MM.1S (cell line): ENCODE data around the gene RGS18.

ENCODE experiments used
- DNase-seq: peaks from one replicate; pipeline ENCODE4 v3.0.0-alpha.2; 2015
- H2AFZ ChIP-seq: fragments of 300-600 bp; sonication (generic); 2 replicates; pipeline ENCODE4 v1.6.0; 2016; ENCODE audit warnings: antibody characterized with exemption, low read length
- H3F3A ChIP-seq: fragments of 300-600 bp; sonication (generic); 2 replicates; pipeline ENCODE4 v1.6.1; 2016; ENCODE audit warnings: mild to moderate bottlenecking, antibody characterized with exemption, low read length, moderate library complexity, mixed read lengths; ENCODE audit not compliant: insufficient read depth
- H3K27ac ChIP-seq: fragments of 300-600 bp; sonication (generic); 2 replicates; pipeline ENCODE4 v1.5.1; 2016; ENCODE audit warnings: mild to moderate bottlenecking, low read length
- H3K27me3 ChIP-seq: fragments of 300-600 bp; sonication (generic); replicated peaks from 2 replicates; pipeline ENCODE4 v1.6.0; 2016; ENCODE audit warnings: low read length; ENCODE audit not compliant: insufficient read depth
- H3K36me3 ChIP-seq: fragments of 300-600 bp; sonication (generic); replicated peaks from 2 replicates; pipeline ENCODE4 v1.6.1; 2016; ENCODE audit warnings: mild to moderate bottlenecking, low read length, mixed read lengths; ENCODE audit not compliant: insufficient read depth
- H3K4me1 ChIP-seq: fragments of 300-600 bp; sonication (generic); 2 replicates; pipeline ENCODE4 v1.6.1; 2016; ENCODE audit warnings: low read length, mixed read lengths
- H3K4me2 ChIP-seq: fragments of 300-600 bp; sonication (generic); 2 replicates; pipeline ENCODE4 v1.6.0; 2016; ENCODE audit warnings: low read depth, low read length
- H3K4me3 ChIP-seq: fragments of 300-600 bp; sonication (generic); 2 replicates; pipeline ENCODE4 v1.5.1; 2016; ENCODE audit warnings: low read length, mixed read lengths
- H3K79me2 ChIP-seq: fragments of 300-600 bp; sonication (generic); 2 replicates; pipeline ENCODE4 v1.6.1; 2016; ENCODE audit warnings: mixed run types, low read length, mixed read lengths
- H3K9ac ChIP-seq: fragments of 300-600 bp; sonication (generic); 2 replicates; pipeline ENCODE4 v1.6.1; 2016; ENCODE audit warnings: low read length, mixed read lengths
- H3K9me2 ChIP-seq: fragments of 300-600 bp; sonication (generic); replicated peaks from 2 replicates; pipeline ENCODE4 v1.6.1; 2016; ENCODE audit warnings: mild to moderate bottlenecking, low read length, mixed read lengths; ENCODE audit not compliant: insufficient read depth
- H3K9me3 ChIP-seq: fragments of 300-600 bp; sonication (generic); replicated peaks from 2 replicates; pipeline ENCODE4 v1.6.1; 2016; ENCODE audit warnings: mild to moderate bottlenecking, low read length, mixed read lengths; ENCODE audit not compliant: insufficient read depth
- H4K20me1 ChIP-seq: fragments of 300-600 bp; sonication (generic); 2 replicates; pipeline ENCODE4 v1.6.1; 2016; ENCODE audit warnings: mild to moderate bottlenecking, low read length, moderate library complexity, mixed read lengths; ENCODE audit not compliant: insufficient read depth
- CTCF ChIP-seq: fragments of 300-600 bp; sonication (generic); IDR thresholded peaks from 2 replicates; pipeline ENCODE4 v1.5.1; 2016; ENCODE audit warnings: antibody characterized with exemption, low read length, mixed read lengths
- EZH2 ChIP-seq: fragments of 300-600 bp; sonication (generic); optimal IDR thresholded peaks from 2 replicates; pipeline ENCODE3; 2017; ENCODE audit warnings: low read depth, mild to moderate bottlenecking, antibody characterized with exemption, low read length, mixed read lengths
- EZH2phosphoT487 ChIP-seq: fragments of 300-600 bp; sonication (generic); IDR thresholded peaks from 2 replicates; pipeline ENCODE4 v1.6.1; 2018; ENCODE audit warnings: antibody characterized with exemption, low read length

Gene RGS18

GRCh38 chr1:192201303-192201702, 43.0 kb downstream of the RGS18 start:
- TF ChIP-seq CTCF (no peak), EZH2phosphoT487 (no peak), EZH2 (no peak)
- Histone ChIP-seq H3K9me3 (no peaks in the 10 kb centered on the region), H2AFZ (no peak overlapping the region), H3K79me2 (no peaks in the 10 kb centered on the region), H3K9me2 (no peaks in the 10 kb centered on the region), H4K20me1 (no peaks in the 10 kb centered on the region), H3K27ac (no peak overlapping the region), H3K4me1 (no peaks in the 10 kb centered on the region), H3F3A (no peaks in the 10 kb centered on the region), H3K4me2 (no peak overlapping the region), H3K36me3 (no peaks in the 10 kb centered on the region), H3K27me3 (no peaks in the 10 kb centered on the region), H3K4me3 (no peak overlapping the region), H3K9ac (no peak overlapping the region)
- DNase-seq, result no peak

- Histone ChIP-seq H3K9ac (no peak overlapping the region), H3K79me2 (no peaks in the 10 kb centered on the region), H3K27me3 (no peaks in the 10 kb centered on the region), H3K4me2 (no peak overlapping the region), H3K9me2 (no peaks in the 10 kb centered on the region), H3K4me1 (peaks cover 5% of the 10 kb centered on the region), H3K4me3 (no peak overlapping the region), H4K20me1 (no peaks in the 10 kb centered on the region), H2AFZ (no peak overlapping the region), H3K9me3 (no peaks in the 10 kb centered on the region), H3K36me3 (no peaks in the 10 kb centered on the region), H3F3A (no peaks in the 10 kb centered on the region), H3K27ac (no peak overlapping the region)
- no peak for TF ChIP-seq EZH2
- no peak for TF ChIP-seq EZH2phosphoT487
- no peak for TF ChIP-seq CTCF
- no peak for DNase-seq
These were observed 66.1 kb downstream of the RGS18 start for GRCh38 chr1:192224396-192224795.

GRCh38 chr1:192224846-192225245, 66.6 kb downstream of the RGS18 start:
- TF ChIP-seq CTCF (no peak), EZH2phosphoT487 (no peak), EZH2 (no peak)
- H4K20me1 ChIP-seq, result no peaks in the 10 kb centered on the region

More at GRCh38 chr1:192224846-192225245, 66.6 kb downstream of the RGS18 start:
- H3K27me3 ChIP-seq, result no peaks in the 10 kb centered on the region
- no peak overlapping the region for H2AFZ ChIP-seq
- no peak overlapping the region for H3K4me3 ChIP-seq
- H3K4me1 ChIP-seq, result peaks cover 5% of the 10 kb centered on the region
- no peaks in the 10 kb centered on the region for H3K9me3 ChIP-seq
- H3K79me2 ChIP-seq, result no peaks in the 10 kb centered on the region
- no peak overlapping the region for H3K9ac ChIP-seq
- H3K4me2 ChIP-seq, result no peak overlapping the region
- no peaks in the 10 kb centered on the region for H3K9me2 ChIP-seq
- no peak overlapping the region for H3K27ac ChIP-seq
- DNase-seq, result no peak
- no peaks in the 10 kb centered on the region for H3F3A ChIP-seq
- H3K36me3 ChIP-seq, result no peaks in the 10 kb centered on the region
